GM20000 (cell line): ENCODE results near the gene MBTD1.
A peak's percentile ranks its signal among the peaks of the same experiment; 100 is the strongest.
"Not testable (repeated sequence)": the region's sequence is repeated elsewhere in the genome, so short reads cannot be mapped to it uniquely, and the experiment has no call there.

Source experiments
- DNase-seq: peaks from one replicate; pipeline ENCODE4 v3.0.0; 2012; ENCODE audit warnings: low spot score
- CTCF ChIP-seq: IDR thresholded peaks from 2 replicates; pipeline ENCODE4 v1.5.1; 2012; ENCODE audit warnings: mild to moderate bottlenecking, control low read depth; ENCODE audit errors: extremely low read depth, missing control alignments

The MBTD1 gene

GRCh38 chr17:51259564-51260236, at the start of gene MBTD1:
Gene MBTD1, minus strand, starts transcription at chr17:51260049. Its CDS starts 34,888 bp downstream, at chr17:51225161.
- DNase-seq = peak; percentile 98
- TF ChIP-seq CTCF = no peak

- no peak for DNase-seq
- TF ChIP-seq CTCF = no peak
These were observed 45.3 kb upstream of the MBTD1 start for GRCh38 chr17:51305182-51305581.

GRCh38 chr17:51299859-51300258, 40.0 kb upstream of the MBTD1 start:
- DNase-seq = no peak
- no peak for TF ChIP-seq CTCF

GRCh38 chr17:51298508-51299371, 38.9 kb upstream of the MBTD1 start:
- peak; percentile 23 for DNase-seq
- TF ChIP-seq CTCF = peak; percentile 50

GRCh38 chr17:51294338-51294737, 34.5 kb upstream of the MBTD1 start:
- not testable (repeated sequence) for DNase-seq

- no peak for TF ChIP-seq CTCF
- no peak for DNase-seq
These were observed 29.9 kb upstream of the MBTD1 start for GRCh38 chr17:51289696-51290111.

- no peak for DNase-seq
- no peak for TF ChIP-seq CTCF
These were observed 27.6 kb upstream of the MBTD1 start for GRCh38 chr17:51287412-51287811.
